ENCODE data around the gene CORO2B. TPM values are rescaled to one million over a fixed set of nuclear protein-coding genes. Genes with fewer than 3 reads are reported as not detected.

Gene CORO2B
- total RNA-seq, 1 donor from 2014 or later, result 1.0 TPM

- H3K4me3 ChIP-seq, result no peak overlapping the region
- DNase-seq (ENCODE audit: low spot score), result no peak
- H3K36me3 Mint-ChIP-seq, result no peaks in the 10 kb centered on the region
- no peak overlapping the region for H3K4me2 ChIP-seq
- H3K36me3 ChIP-seq, result no peaks in the 10 kb centered on the region
- H3K4me3 Mint-ChIP-seq, result no peak overlapping the region
- H3K9me3 ChIP-seq (ENCODE audit: low read depth), result no peaks in the 10 kb centered on the region
- TF ChIP-seq CTCF (IDR thresholded peaks at IDR 0.05), result no peak
- TF ChIP-seq EZH2phosphoT487 (IDR thresholded peaks at IDR 0.05), result no peak
- no peak for TF ChIP-seq EZH2 (IDR thresholded peaks at IDR 0.05)
- H3K4me1 ChIP-seq, result peaks cover 30% of the 10 kb centered on the region
- peaks cover 2% of the 10 kb centered on the region for H3K27me3 Mint-ChIP-seq (ENCODE audit: insufficient read depth, low read depth)
- no peak overlapping the region for H3K9ac ChIP-seq
- H3K79me2 ChIP-seq (ENCODE audit: low read depth), result no peaks in the 10 kb centered on the region
- H3K27ac Mint-ChIP-seq, result peak overlapping the region; percentile 81
- H3K4me1 Mint-ChIP-seq, result peaks cover 29% of the 10 kb centered on the region
- no peaks in the 10 kb centered on the region for H3K9me3 Mint-ChIP-seq
- no peaks in the 10 kb centered on the region for H3K27me3 ChIP-seq
- H4K20me1 ChIP-seq (ENCODE audit: low read depth), result no peaks in the 10 kb centered on the region
- H3F3A ChIP-seq (ENCODE audit: low read depth), result peaks cover 11% of the 10 kb centered on the region
- no peak overlapping the region for H2AFZ ChIP-seq (replicated peaks)
- H3K27ac ChIP-seq, result no peak overlapping the region
These were observed 76.2 kb downstream of the CORO2B start for GRCh38 chr15:68654786-68655560.

DNA sequence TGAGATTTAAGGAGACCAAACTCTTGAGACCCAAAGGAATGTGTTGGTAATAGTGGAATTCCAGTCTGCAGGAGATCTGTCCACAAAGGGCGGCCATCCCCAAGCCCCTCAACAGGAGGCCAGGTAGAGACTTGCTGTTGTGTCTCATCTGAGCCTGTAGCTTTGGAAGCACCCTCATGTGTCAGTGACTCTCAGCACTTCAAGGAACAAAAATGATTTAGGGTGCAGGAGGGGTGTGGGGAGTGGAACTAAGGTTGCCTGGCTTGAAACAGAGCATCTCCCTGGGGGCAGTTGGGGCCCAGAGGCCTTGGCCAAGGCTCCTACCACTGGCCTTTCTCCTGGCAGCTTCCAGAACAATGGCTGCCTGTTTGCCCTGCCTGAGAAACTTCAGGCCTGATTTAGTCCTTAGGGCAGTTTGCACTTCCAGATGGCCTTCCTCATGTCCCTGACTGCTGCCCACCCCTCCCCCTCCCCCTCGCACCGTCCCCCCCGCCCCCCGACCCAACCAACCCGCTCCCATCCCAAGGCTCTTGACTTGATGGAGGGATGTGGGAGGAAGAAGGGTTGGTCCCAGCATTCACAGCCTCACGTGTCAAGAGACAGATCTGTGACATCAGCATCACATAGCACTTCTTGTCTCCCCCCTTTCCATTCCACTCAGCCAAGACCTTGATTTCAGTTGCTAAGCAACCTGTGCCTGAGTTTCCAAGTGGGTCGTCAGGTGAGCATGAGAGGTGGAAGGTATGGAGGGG is 77.1 kb downstream of the CORO2B start:
- H3K79me2 ChIP-seq (ENCODE audit: low read depth), result no peaks in the 10 kb centered on the region
- H3K27me3 ChIP-seq, result no peaks in the 10 kb centered on the region
- no peak overlapping the region for H3K27ac ChIP-seq
- H3K4me3 Mint-ChIP-seq, result no peak overlapping the region
- H3K27ac Mint-ChIP-seq, result no peak overlapping the region
- DNase-seq (ENCODE audit: low spot score), result no peak
- H3K9me3 Mint-ChIP-seq, result no peaks in the 10 kb centered on the region
- peaks cover 30% of the 10 kb centered on the region for H3K4me1 ChIP-seq
- no peak overlapping the region for H3K9ac ChIP-seq
- H4K20me1 ChIP-seq (ENCODE audit: low read depth), result no peaks in the 10 kb centered on the region
- no peak overlapping the region for H2AFZ ChIP-seq (replicated peaks)
- H3K4me2 ChIP-seq, result no peak overlapping the region
- TF ChIP-seq EZH2 (IDR thresholded peaks at IDR 0.05) (no peak), CTCF (IDR thresholded peaks at IDR 0.05) (no peak)
- H3K36me3 Mint-ChIP-seq, result peaks cover 3% of the 10 kb centered on the region
- H3K9me3 ChIP-seq (ENCODE audit: low read depth), result no peaks in the 10 kb centered on the region
- peaks cover 11% of the 10 kb centered on the region for H3F3A ChIP-seq (ENCODE audit: low read depth)
- H3K27me3 Mint-ChIP-seq (ENCODE audit: insufficient read depth, low read depth), result no peaks in the 10 kb centered on the region
- no peak overlapping the region for H3K4me3 ChIP-seq
- peaks cover 26% of the 10 kb centered on the region for H3K4me1 Mint-ChIP-seq
- no peaks in the 10 kb centered on the region for H3K36me3 ChIP-seq

DNA sequence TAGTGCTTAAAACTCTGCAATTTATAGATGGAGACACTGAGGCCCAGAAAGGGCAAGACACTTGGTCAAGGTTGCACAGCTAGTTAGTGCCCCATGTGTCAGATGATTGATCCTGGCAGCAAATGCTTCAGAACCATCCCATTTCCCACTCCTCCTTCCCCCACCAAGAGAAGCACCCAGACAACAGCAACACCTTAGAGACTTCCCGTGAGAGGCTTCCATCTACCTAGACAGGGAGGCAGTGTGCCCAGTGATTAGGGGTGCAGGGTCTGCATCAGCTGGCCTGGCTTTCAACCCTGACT is 77.6 kb downstream of the CORO2B start:
- Histone ChIP-seq H3K4me3 (no peak overlapping the region), H3K4me2 (no peak overlapping the region), H4K20me1 (ENCODE audit: low read depth) (no peaks in the 10 kb centered on the region), H3K27me3 (no peaks in the 10 kb centered on the region), H3K9ac (no peak overlapping the region), H3K27ac (no peak overlapping the region), H3K9me3 (ENCODE audit: low read depth) (no peaks in the 10 kb centered on the region), H3K4me1 (peaks cover 28% of the 10 kb centered on the region), H2AFZ (replicated peaks) (no peak overlapping the region), H3K79me2 (ENCODE audit: low read depth) (no peaks in the 10 kb centered on the region), H3K36me3 (no peaks in the 10 kb centered on the region), H3F3A (ENCODE audit: low read depth) (peaks cover 9% of the 10 kb centered on the region)
- H3K27me3 Mint-ChIP-seq (ENCODE audit: insufficient read depth, low read depth), result no peaks in the 10 kb centered on the region
- peak overlapping the region; percentile 21 for H3K27ac Mint-ChIP-seq
- TF ChIP-seq EZH2phosphoT487 (IDR thresholded peaks at IDR 0.05) (no peak), CTCF (IDR thresholded peaks at IDR 0.05) (no peak), EZH2 (IDR thresholded peaks at IDR 0.05) (no peak)
- H3K9me3 Mint-ChIP-seq, result no peaks in the 10 kb centered on the region
- no peak for DNase-seq (ENCODE audit: low spot score)
- H3K4me3 Mint-ChIP-seq, result peak overlapping the region; percentile 15
- peaks cover 25% of the 10 kb centered on the region for H3K4me1 Mint-ChIP-seq
- peaks cover 3% of the 10 kb centered on the region for H3K36me3 Mint-ChIP-seq

Data from neural progenitor cell (in vitro differentiated cells).